Measurements from ENCODE around the gene RASSF5. TPM values are rescaled to one million over a fixed set of nuclear protein-coding genes. Genes with fewer than 3 reads are reported as not detected.

The RASSF5 gene
- total and polyA plus RNA-seq, 2 experiments from 2014 or later = 0.48 to 4.4 TPM

- H3K27ac Mint-ChIP-seq = no peak overlapping the region
- H3K79me2 ChIP-seq (replicated peaks; ENCODE audit: insufficient read depth) = no peaks in the 10 kb centered on the region
- peaks cover 2% of the 10 kb centered on the region for H3K27me3 Mint-ChIP-seq (ENCODE audit: insufficient read depth, low read depth, poor library complexity)
- peaks cover 3% of the 10 kb centered on the region for H3K4me1 Mint-ChIP-seq
- no peak for ATAC-seq
- no peaks in the 10 kb centered on the region for H3K4me1 ChIP-seq (ENCODE audit: insufficient read depth)
- no peak overlapping the region for H3K4me3 Mint-ChIP-seq
- H3K4me3 ChIP-seq = no peak overlapping the region
- H3F3A ChIP-seq (replicated peaks; ENCODE audit: low read depth) = no peaks in the 10 kb centered on the region
- no peaks in the 10 kb centered on the region for H3K27me3 ChIP-seq (ENCODE audit: insufficient read depth)
- no peak overlapping the region for H3K27ac ChIP-seq (ENCODE audit: low read depth)
- H4K20me1 ChIP-seq (replicated peaks; ENCODE audit: insufficient read depth) = no peaks in the 10 kb centered on the region; the same call in 1 of the 2 replicates
- no peak overlapping the region for H3K4me2 ChIP-seq
- peaks cover 10% of the 10 kb centered on the region; the same call in 1 of the 3 replicates for H3K36me3 Mint-ChIP-seq (ENCODE audit: low read depth)
- DNase-seq (ENCODE audit: low spot score) = no peak
- TF ChIP-seq ZNF462 (CRISPR knock-in tag; IDR thresholded peaks at IDR 0.05) = no peak
- no peak for TF ChIP-seq POLR2AphosphoS5 (IDR thresholded peaks at IDR 0.05; ENCODE audit: low read depth)
- no peak for TF ChIP-seq ZNF114 (CRISPR knock-in tag; IDR thresholded peaks at IDR 0.05)
- TF ChIP-seq JUNB (IDR thresholded peaks at IDR 0.05; ENCODE audit: unreplicated experiment) = no peak
- TF ChIP-seq EZH2 (IDR thresholded peaks at IDR 0.05; ENCODE audit: low read depth, unreplicated experiment) = no peak
- TF ChIP-seq REST (IDR thresholded peaks at IDR 0.05; ENCODE audit: unreplicated experiment) = no peak
- H2AFZ ChIP-seq = no peak overlapping the region
- no peaks in the 10 kb centered on the region for H3K9me3 Mint-ChIP-seq
- no peaks in the 10 kb centered on the region for H3K9me2 ChIP-seq (ENCODE audit: insufficient read depth)
- H3K36me3 ChIP-seq (ENCODE audit: insufficient read depth) = peaks cover 4% of the 10 kb centered on the region; the same call in 1 of the 2 replicates
Observed at GRCh38 chr1:206460836-206461426, 46.4 kb upstream of the RASSF5 start.
